ENCODE results near the gene PTGDR. TPM values are rescaled to one million over a fixed set of nuclear protein-coding genes. Genes with fewer than 3 reads are reported as not detected.

Gene PTGDR
- total RNA-seq, 1 donor = 1.8 TPM

DNA sequence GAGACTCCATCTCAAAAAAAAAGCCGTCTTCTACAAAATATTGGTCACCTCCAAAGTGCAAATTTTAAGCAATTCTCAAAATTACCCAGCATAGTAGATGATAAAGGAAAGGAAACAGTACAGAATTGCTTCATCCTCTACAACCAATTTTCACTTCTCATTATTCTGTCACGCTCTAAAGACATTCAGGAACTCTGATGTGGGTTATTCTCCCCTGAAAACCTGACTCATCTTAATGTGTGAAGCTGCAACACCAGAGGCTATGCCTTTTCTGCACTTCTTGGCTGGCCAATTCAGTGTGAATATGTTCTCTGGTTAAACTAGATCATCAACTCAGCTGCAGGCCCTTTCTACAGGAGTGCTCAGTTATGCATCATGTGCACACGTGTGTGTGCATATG lies 57.6 kb downstream of the PTGDR start:
- no peak for DNase-seq (ENCODE audit: low read depth)
- no peak for TF ChIP-seq CTCF (IDR thresholded peaks at IDR 0.05; ENCODE audit: insufficient read depth, low read length)

DNA sequence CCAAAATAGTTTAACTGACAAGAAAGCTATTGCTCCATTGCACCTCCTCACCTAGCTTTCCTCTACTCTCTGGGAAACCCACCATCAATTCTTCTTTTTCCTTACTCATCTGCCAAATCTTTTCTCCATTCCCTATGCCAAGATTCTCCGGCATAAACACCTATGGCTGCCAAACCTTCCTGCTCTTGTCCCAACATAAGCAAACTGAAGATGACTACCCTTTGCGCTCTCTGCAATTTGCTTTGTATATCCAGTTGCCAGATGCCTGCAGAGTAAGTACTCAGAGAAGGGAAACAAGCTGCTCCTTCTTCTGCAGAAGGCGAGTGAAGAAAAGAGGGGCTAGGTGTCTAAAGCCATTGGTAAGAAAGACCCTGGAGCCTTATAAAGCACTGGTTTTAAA lies 58.1 kb downstream of the PTGDR start:
- H3K4me3 ChIP-seq (ENCODE audit: low read depth, low read length) = no peak overlapping the region
- DNase-seq (ENCODE audit: low read depth) = peak; percentile 45
- TF ChIP-seq CTCF (IDR thresholded peaks at IDR 0.05; ENCODE audit: insufficient read depth, low read length) = no peak

More for the DNA sequence above, 57.6 kb downstream of the PTGDR start:
- H3K4me3 ChIP-seq (ENCODE audit: low read depth, low read length) = no peak overlapping the region

Other genes starting within 250 kb of the PTGDR start
- 146 and 370 TPM in 2 replicates for gene NID2, start 198.6 kb upstream of the PTGDR start, total RNA-seq (ENCODE audit: low replicate concordance)
- 1.6 and 50.1 TPM in 2 replicates for gene PTGER2, start 46.6 kb downstream of the PTGDR start, total RNA-seq (ENCODE audit: low replicate concordance)